GM21529 (cell line): ENCODE data around the gene SMYD1.
"Not testable (repeated sequence)": the region's sequence is repeated elsewhere in the genome, so short reads cannot be mapped to it uniquely, and the experiment has no call there.

Experiments used
- ATAC-seq: cut with Tn5 transposase; IDR thresholded peaks from one replicate; pipeline ENCODE4 v1.9.1; 2021; ENCODE audit not compliant: unreplicated experiment

The SMYD1 gene

DNA sequence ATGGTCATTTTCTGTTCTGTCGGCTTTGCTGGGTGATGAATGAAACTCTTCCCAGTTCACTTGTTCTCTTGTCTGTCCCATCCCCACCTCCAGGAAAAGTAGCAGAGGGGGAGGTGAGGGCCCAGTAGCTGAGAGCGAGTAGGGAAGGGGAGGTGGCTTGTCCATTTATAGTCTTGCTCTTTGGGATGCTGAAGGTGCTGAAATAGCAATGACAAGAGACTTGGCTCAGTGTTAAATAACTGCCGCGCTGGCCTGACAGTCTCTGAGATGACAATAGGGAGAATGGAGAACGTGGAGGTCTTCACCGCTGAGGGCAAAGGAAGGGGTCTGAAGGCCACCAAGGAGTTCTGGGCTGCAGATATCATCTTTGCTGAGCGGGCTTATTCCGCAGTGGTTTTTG lies at the start of gene SMYD1:
Gene SMYD1 (plus strand): TSS at position 228 of the 400 bp plus-strand sequence. CDS start 40 bp downstream, at position 268.
- no peak for ATAC-seq

DNA sequence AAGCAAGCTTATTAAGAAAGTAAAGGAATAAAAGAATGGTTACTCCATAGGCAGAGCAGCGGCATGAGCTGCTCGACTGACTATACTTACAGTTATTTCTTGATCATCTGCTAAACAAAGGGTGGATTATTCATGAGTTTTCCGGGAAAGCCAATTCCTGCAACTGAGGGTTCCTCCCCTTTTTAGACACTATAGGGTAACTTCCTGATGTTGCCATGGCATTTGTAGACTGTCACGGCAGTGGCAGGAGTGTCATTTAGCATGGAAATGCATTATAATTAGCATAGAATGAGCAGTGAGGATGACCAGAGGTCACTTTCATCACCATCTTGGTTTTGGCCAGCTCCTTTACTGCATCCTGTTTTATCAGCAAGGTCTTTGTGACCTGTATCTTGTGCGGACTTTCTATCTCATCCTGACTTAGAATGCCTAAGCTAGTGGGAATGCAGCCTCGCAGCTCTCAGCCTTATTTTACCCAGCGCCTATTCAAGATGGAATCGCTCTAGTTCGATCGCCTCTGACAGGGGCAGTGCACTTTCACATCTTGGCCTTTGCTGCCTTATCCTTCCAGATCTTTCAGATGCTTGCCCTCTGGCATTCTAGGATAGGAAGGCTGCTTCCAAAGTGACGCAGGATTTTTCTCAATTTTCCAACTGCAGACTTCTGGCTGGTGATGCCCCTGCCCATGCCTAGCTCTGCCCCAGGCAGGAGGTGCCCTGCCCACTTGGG lies 49.4 kb upstream of the SMYD1 start:
- not testable (repeated sequence) for ATAC-seq

- ATAC-seq: no peak
Observed at GRCh38 chr2:88018909-88019308, 48.7 kb upstream of the SMYD1 start.

DNA sequence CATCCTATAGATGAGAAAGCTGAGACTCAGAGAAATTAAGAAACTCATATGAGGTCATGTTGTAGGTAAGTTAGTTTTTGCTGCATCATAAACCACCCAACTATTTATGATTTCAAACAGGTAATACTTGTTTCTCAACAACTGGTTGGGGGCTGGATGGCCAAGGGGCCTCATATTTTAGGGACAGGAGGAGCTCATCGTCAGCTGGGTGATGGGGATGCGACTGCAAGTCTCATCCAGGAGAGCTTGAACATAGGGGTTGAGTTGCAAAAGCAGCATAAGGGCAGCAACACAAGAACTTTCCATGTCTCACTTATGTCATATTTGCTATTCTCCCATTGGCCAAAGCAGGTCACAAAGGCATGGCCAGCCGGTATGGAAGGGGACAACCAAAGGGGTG lies 47.6 kb upstream of the SMYD1 start:
- ATAC-seq: no peak

DNA sequence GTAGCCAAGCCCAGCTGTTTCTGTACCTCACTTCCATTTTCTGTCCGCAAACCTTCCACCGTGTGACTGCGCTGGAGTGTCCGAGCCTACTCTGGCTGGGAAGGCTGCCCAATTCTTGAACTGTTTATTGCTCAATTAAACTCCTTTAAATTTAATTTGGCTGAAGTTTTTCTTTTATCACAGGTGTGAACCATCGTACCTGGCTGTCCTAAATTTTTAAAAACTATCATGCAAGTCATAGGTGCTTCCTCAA lies 45.0 kb upstream of the SMYD1 start:
- no peak for ATAC-seq

DNA sequence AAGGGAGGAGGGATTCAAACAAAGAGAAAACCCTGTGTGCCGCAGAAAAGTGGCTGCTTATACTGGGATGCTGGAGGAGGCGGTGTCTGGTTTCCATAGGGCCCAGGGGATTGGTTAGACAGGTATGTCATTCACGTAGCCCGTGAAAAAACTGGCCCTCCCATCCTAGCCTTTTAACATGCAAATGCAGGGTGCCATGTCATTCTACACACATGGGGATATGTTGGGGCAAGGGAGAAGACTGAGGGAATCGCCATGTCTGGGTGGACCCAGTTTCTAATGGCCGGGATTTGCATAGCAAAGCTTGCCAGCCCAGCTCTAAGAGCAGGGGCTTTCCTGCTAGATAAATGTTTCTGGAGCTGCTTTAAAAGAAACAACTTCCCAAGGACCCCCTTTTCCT lies 43.1 kb upstream of the SMYD1 start:
- no peak for ATAC-seq

- ATAC-seq: no peak
Observed at GRCh38 chr2:88027697-88028389, 39.8 kb upstream of the SMYD1 start.

DNA sequence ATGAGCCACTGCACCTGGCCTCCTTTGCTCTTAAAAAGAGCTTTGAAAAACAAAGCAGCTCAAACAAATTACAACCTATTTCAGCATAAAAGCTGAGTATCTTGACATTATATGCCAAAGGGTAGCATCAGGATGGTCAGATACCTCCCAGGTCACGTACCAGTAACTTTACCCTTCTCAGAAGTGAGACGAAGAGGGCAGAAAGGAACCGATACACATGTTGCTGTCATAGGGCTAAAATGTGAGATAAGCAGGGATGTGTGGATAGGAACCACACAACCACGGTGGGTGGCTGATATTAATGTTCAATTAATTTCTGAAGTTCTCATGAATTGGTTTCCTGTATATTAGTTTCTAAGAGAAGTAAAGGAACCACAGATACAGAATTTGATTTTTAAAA lies 38.7 kb upstream of the SMYD1 start:
- no peak for ATAC-seq

GRCh38 chr2:88032070-88032702 lies 35.4 kb upstream of the SMYD1 start:
- no peak for ATAC-seq

DNA sequence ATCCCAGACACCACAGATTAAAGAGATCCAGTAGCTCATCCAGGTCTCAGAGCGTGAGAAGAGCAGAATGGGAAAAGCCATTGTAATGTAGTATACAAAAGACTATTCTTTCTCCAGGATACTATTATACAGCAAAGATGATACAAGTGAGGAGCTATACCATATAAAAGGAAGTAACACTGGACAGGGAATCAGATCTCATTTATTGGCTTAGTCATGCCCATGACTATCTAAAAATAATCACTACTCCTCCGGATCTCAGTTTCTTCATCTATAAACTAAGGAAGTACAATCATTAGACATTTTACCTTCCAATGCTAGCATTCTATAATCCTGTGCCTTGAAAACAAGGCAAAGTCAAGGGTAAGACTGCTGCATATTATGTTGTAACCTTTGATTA lies 31.4 kb upstream of the SMYD1 start:
- ATAC-seq: no peak

GRCh38 chr2:88036606-88037005 lies 31.0 kb upstream of the SMYD1 start:
- ATAC-seq: no peak

DNA sequence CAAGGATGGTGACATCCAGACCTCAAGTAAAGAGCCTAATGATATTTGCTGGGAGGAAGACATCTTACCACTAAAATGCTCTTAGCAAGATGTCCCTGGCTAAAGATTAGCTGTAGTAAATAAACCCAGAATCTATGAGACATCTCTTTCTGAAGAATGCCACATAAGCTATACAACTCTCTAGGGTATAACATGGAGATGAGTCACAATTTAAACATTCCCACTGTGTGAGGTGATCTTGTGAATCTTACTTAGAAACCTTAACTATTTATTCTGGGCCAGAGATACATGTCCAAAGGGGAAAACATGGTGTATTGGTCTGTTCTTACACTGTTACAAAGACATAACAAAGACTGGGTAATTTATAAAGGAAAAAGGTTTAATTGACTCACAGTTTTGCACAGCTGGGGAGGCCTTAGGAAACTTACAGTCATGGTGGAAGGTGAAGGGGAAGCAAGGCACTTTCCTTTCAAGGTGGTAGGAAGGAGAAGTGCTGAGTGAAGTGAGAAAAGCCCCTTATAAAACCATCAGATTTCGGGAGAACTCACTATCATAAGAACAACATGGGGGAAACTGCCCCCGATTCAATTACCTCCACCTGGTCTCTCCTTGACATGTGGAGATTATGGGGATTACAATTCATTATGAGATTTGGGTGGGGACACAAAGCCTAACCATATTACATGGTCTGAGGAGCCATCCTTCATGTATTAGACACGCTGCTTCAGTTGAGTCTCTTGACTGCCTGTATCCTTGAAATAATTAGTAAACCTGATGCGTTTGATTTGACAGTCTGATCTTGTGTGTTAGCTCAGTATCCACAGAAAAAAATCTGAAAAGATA lies 29.1 kb upstream of the SMYD1 start:
- no peak for ATAC-seq

- no peak for ATAC-seq
Observed at GRCh38 chr2:88042476-88042875, 25.1 kb upstream of the SMYD1 start.

DNA sequence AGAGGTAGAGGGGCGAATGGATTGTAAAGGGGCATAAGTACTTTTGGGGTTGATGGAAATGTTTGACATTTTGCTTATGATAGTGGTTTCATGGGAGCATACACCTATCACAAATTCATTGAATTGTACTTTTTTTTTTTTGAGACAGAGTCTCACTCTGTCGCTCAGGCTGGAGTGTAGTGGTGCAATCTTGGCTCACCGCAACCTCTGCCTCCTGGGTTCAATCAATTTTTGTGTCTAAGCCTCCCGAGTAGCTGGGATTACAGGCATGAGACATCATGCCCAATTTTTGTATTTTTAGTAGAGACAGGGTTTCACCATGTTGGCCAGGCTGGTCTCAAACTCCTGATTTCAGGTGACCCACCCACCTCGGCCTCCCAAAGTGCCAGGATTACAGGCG lies 22.1 kb upstream of the SMYD1 start:
- not testable (repeated sequence) for ATAC-seq

- no peak for ATAC-seq
Observed at GRCh38 chr2:88048541-88048940, 19.1 kb upstream of the SMYD1 start.

GRCh38 chr2:88049622-88050021 lies 18.0 kb upstream of the SMYD1 start:
- no peak for ATAC-seq

GRCh38 chr2:88051792-88052191 lies 15.8 kb upstream of the SMYD1 start:
- no peak for ATAC-seq

DNA sequence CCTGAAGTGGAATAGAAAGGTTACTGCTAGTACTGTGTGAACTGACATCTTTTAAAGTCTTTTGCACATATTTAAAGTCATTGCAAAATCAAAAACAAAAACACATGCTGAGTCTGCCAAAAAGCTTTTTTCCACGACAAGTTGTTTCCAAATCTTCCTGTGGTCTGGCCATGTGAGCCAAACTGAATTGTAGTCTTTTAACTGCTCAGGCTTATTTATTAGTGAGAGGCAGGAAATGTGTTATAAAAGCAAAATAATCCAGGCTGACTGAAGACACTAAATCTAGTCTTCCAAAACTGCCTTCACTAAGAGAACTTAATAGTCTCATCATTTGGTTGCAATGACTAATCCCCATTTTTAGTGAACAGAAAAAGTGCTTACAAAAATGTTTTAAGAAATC lies 14.3 kb upstream of the SMYD1 start:
- ATAC-seq: no peak

- ATAC-seq: no peak
Observed at GRCh38 chr2:88053934-88054781, 13.5 kb upstream of the SMYD1 start.

DNA sequence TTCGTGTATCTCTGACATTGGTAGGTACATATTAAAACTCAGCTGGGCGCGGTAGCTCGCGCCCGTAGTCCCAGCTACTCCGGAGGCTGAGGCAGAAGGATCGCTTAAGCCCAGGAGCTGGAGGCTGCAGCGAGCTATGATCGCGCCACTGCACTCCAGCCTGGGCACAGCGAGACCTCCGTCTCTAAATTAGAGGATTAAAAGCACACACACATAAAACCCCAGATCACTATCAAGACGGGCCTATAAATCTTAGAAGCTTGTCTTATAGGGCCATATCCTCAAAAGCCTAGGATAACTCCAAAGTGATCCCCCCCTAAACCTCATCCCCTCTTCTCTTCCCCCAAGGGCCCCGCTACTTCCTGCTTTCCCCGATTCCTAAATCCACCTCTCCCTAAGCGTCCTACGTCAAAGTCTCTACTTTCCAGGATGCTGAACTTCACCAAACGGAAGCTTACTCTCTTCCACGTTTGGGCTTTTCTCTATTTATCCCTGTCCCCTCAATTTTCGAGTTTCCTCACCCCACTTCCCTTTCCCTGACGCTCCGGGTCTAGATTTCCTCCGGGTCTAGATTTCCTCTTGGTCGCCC lies 12.7 kb upstream of the SMYD1 start:
- peak; percentile 4 for ATAC-seq
